ACC112 (cell line): ENCODE data around the gene LMO4.

Source experiments
- H2AFZ ChIP-seq: fragments of 200-600 bp; sonication (generic); one replicate; pipeline ENCODE4 v1.6.0; 2017; ENCODE audit warnings: antibody characterized with exemption, low read length; ENCODE audit not compliant: unreplicated experiment
- H3K27ac ChIP-seq: fragments of 200-600 bp; sonication (generic); 2 replicates; pipeline ENCODE4 v1.5.1; 2014; ENCODE audit warnings: low read depth, mild to moderate bottlenecking, antibody characterized with exemption, low read length, moderate library complexity
- H3K27me3 ChIP-seq: fragments of 200-600 bp; sonication (generic); 2 replicates; pipeline ENCODE4 v1.6.1; 2014; ENCODE audit warnings: mild to moderate bottlenecking, antibody characterized with exemption, low read length, moderate library complexity, mixed read lengths; ENCODE audit not compliant: insufficient read depth
- H3K36me3 ChIP-seq: fragments of 200-600 bp; sonication (generic); 2 replicates; pipeline ENCODE4 v1.6.1; 2016; ENCODE audit warnings: mild to moderate bottlenecking, antibody characterized with exemption, low read length, moderate library complexity, mixed read lengths; ENCODE audit not compliant: insufficient read depth
- H3K4me1 ChIP-seq: fragments of 200-600 bp; sonication (generic); one replicate; pipeline ENCODE4 v1.6.1; 2016; ENCODE audit warnings: low read length, mixed read lengths; ENCODE audit not compliant: insufficient read depth, unreplicated experiment, control insufficient read depth
- H3K4me3 ChIP-seq: fragments of 200-600 bp; sonication (generic); 2 replicates; pipeline ENCODE4 v1.5.1; 2014; ENCODE audit warnings: mild to moderate bottlenecking, low read depth, low read length
- H3K79me2 ChIP-seq: fragments of 200-600 bp; sonication (generic); one replicate; pipeline ENCODE4 v1.6.0; 2016; ENCODE audit warnings: low read length; ENCODE audit not compliant: control insufficient read depth, unreplicated experiment, insufficient read depth

LMO4 gene

GRCh38 chr1:87328272-87329050 is at the start of gene LMO4:
Gene LMO4, plus strand, starts transcription at chr1:87328880. Its CDS starts 3,136 bp downstream, at chr1:87332016.
- H3K36me3 ChIP-seq, result no peaks in the 10 kb centered on the region
- H3K79me2 ChIP-seq, result peaks cover 36% of the 10 kb centered on the region
- peak within 1 kb of the TSS; percentile 69 for H3K27ac ChIP-seq
- peak within 1 kb of the TSS; percentile 89 for H3K4me3 ChIP-seq
- peak within 1 kb of the TSS; percentile 68 for H2AFZ ChIP-seq
- peaks cover 20% of the 10 kb centered on the region for H3K4me1 ChIP-seq
- no peaks in the 10 kb centered on the region for H3K27me3 ChIP-seq

- H3K27ac ChIP-seq, result peak overlapping the region; percentile 21; the same call in 1 of the 2 replicates
- H3K4me1 ChIP-seq, result peaks cover 10% of the 10 kb centered on the region
- no peak overlapping the region for H3K4me3 ChIP-seq
- H3K27me3 ChIP-seq, result no peaks in the 10 kb centered on the region
- H3K79me2 ChIP-seq, result no peaks in the 10 kb centered on the region
- H3K36me3 ChIP-seq, result no peaks in the 10 kb centered on the region
- H2AFZ ChIP-seq, result no peak overlapping the region
Measured at GRCh38 chr1:87279536-87279875, 49.2 kb upstream of the LMO4 start.

- no peaks in the 10 kb centered on the region for H3K36me3 ChIP-seq
- H2AFZ ChIP-seq, result no peak overlapping the region
Measured at GRCh38 chr1:87279966-87280535, 48.6 kb upstream of the LMO4 start.

GRCh38 chr1:87284456-87285240 is 44.0 kb upstream of the LMO4 start:
- Histone ChIP-seq H2AFZ (no peak overlapping the region), H3K36me3 (no peaks in the 10 kb centered on the region), H3K79me2 (no peaks in the 10 kb centered on the region), H3K27ac (no peak overlapping the region), H3K27me3 (peaks cover under 1% of the 10 kb centered on the region; the same call in 1 of the 2 replicates), H3K4me1 (no peaks in the 10 kb centered on the region), H3K4me3 (no peak overlapping the region)

More at GRCh38 chr1:87279966-87280535, 48.6 kb upstream of the LMO4 start:
- H3K27me3 ChIP-seq, result no peaks in the 10 kb centered on the region
- H3K79me2 ChIP-seq, result no peaks in the 10 kb centered on the region
- H3K4me3 ChIP-seq, result no peak overlapping the region
- H3K27ac ChIP-seq, result no peak overlapping the region
- H3K4me1 ChIP-seq, result peaks cover 10% of the 10 kb centered on the region

- no peaks in the 10 kb centered on the region for H3K4me1 ChIP-seq
- no peak overlapping the region for H3K4me3 ChIP-seq
Measured at GRCh38 chr1:87291107-87291506, 37.6 kb upstream of the LMO4 start.

GRCh38 chr1:87292684-87293493 is 35.8 kb upstream of the LMO4 start:
- Histone ChIP-seq H3K27me3 (peaks cover 16% of the 10 kb centered on the region), H3K79me2 (no peaks in the 10 kb centered on the region), H3K4me3 (no peak overlapping the region), H3K36me3 (no peaks in the 10 kb centered on the region), H3K4me1 (no peaks in the 10 kb centered on the region), H2AFZ (no peak overlapping the region), H3K27ac (no peak overlapping the region)

More at GRCh38 chr1:87291107-87291506, 37.6 kb upstream of the LMO4 start:
- no peaks in the 10 kb centered on the region for H3K79me2 ChIP-seq
- no peaks in the 10 kb centered on the region for H3K36me3 ChIP-seq
- no peak overlapping the region for H2AFZ ChIP-seq
- H3K27me3 ChIP-seq, result peaks cover 16% of the 10 kb centered on the region
- H3K27ac ChIP-seq, result no peak overlapping the region

GRCh38 chr1:87294633-87295032 is 34.0 kb upstream of the LMO4 start:
- Histone ChIP-seq H3K27ac (no peak overlapping the region), H3K36me3 (no peaks in the 10 kb centered on the region), H3K4me1 (no peaks in the 10 kb centered on the region), H3K27me3 (peaks cover 16% of the 10 kb centered on the region), H2AFZ (no peak overlapping the region), H3K79me2 (no peaks in the 10 kb centered on the region), H3K4me3 (no peak overlapping the region)

GRCh38 chr1:87295445-87296110 is 33.1 kb upstream of the LMO4 start:
- Histone ChIP-seq H3K36me3 (no peaks in the 10 kb centered on the region), H3K4me3 (no peak overlapping the region), H3K4me1 (no peaks in the 10 kb centered on the region), H3K79me2 (no peaks in the 10 kb centered on the region), H3K27ac (no peak overlapping the region), H3K27me3 (peaks cover 8% of the 10 kb centered on the region; the same call in 1 of the 2 replicates), H2AFZ (no peak overlapping the region)

GRCh38 chr1:87296206-87296605 is 32.5 kb upstream of the LMO4 start:
- Histone ChIP-seq H3K79me2 (no peaks in the 10 kb centered on the region), H3K27ac (no peak overlapping the region), H2AFZ (no peak overlapping the region), H3K36me3 (no peaks in the 10 kb centered on the region), H3K4me1 (no peaks in the 10 kb centered on the region), H3K4me3 (no peak overlapping the region), H3K27me3 (peaks cover 1% of the 10 kb centered on the region; the same call in 1 of the 2 replicates)

- Histone ChIP-seq H2AFZ (no peak overlapping the region), H3K79me2 (no peaks in the 10 kb centered on the region), H3K4me1 (no peaks in the 10 kb centered on the region), H3K4me3 (no peak overlapping the region), H3K36me3 (no peaks in the 10 kb centered on the region), H3K27ac (no peak overlapping the region), H3K27me3 (peaks cover 11% of the 10 kb centered on the region)
Measured at GRCh38 chr1:87299661-87300060, 29.0 kb upstream of the LMO4 start.
